ENCODE measurements around the gene PTPRZ1.

The PTPRZ1 gene

GRCh38 chr7:122072272-122072671, 199.3 kb downstream of the PTPRZ1 start:
- Histone ChIP-seq H3K4me3 (ENCODE audit: insufficient read depth, low read length, poor library complexity, severe bottlenecking) (no peak overlapping the region), H3K79me2 (ENCODE audit: insufficient read depth, low read length) (no peaks in the 10 kb centered on the region), H4K20me1 (ENCODE audit: low read depth, low read length) (no peaks in the 10 kb centered on the region), H3F3A (ENCODE audit: insufficient read depth) (no peaks in the 10 kb centered on the region), H3K36me3 (ENCODE audit: low read length) (no peaks in the 10 kb centered on the region), H3K9me2 (replicated peaks; ENCODE audit: insufficient read depth, low read length) (no peaks in the 10 kb centered on the region), H3K27me3 (ENCODE audit: low read length) (no peaks in the 10 kb centered on the region), H3K4me2 (ENCODE audit: low read depth, low read length, poor library complexity, severe bottlenecking) (no peak overlapping the region), H3K9ac (ENCODE audit: low read length) (no peak overlapping the region), H3K9me3 (ENCODE audit: insufficient read depth, low read length) (no peaks in the 10 kb centered on the region), H3K27ac (ENCODE audit: low read depth, low read length) (no peak overlapping the region), H2AFZ (ENCODE audit: low read depth, low read length, severe bottlenecking) (no peak overlapping the region)
- TF ChIP-seq, protein P1, sequence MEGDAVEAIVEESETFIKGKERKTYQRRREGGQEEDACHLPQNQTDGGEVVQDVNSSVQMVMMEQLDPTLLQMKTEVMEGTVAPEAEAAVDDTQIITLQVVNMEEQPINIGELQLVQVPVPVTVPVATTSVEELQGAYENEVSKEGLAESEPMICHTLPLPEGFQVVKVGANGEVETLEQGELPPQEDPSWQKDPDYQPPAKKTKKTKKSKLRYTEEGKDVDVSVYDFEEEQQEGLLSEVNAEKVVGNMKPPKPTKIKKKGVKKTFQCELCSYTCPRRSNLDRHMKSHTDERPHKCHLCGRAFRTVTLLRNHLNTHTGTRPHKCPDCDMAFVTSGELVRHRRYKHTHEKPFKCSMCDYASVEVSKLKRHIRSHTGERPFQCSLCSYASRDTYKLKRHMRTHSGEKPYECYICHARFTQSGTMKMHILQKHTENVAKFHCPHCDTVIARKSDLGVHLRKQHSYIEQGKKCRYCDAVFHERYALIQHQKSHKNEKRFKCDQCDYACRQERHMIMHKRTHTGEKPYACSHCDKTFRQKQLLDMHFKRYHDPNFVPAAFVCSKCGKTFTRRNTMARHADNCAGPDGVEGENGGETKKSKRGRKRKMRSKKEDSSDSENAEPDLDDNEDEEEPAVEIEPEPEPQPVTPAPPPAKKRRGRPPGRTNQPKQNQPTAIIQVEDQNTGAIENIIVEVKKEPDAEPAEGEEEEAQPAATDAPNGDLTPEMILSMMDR (IDR thresholded peaks at IDR 0.05; ENCODE audit: insufficient read depth, low read length, poor library complexity, severe bottlenecking) = no peak
- no peak for TF ChIP-seq EZH2phosphoT487 (conservative IDR thresholded peaks at IDR 0.05; ENCODE audit: low read length)

- H3K27me3 ChIP-seq (ENCODE audit: low read length) = no peaks in the 10 kb centered on the region
Observed at GRCh38 chr7:122072924-122073599, 200.1 kb downstream of the PTPRZ1 start.

GRCh38 chr7:122073635-122074034, 200.7 kb downstream of the PTPRZ1 start:
- no peak overlapping the region for H3K27ac ChIP-seq (ENCODE audit: low read depth, low read length)
- H3K36me3 ChIP-seq (ENCODE audit: low read length) = no peaks in the 10 kb centered on the region
- no peak overlapping the region for H3K9ac ChIP-seq (ENCODE audit: low read length)
- H3K27me3 ChIP-seq (ENCODE audit: low read length) = no peaks in the 10 kb centered on the region
- no peaks in the 10 kb centered on the region for H4K20me1 ChIP-seq (ENCODE audit: low read depth, low read length)
- H3F3A ChIP-seq (ENCODE audit: insufficient read depth) = no peaks in the 10 kb centered on the region
- no peaks in the 10 kb centered on the region for H3K9me3 ChIP-seq (ENCODE audit: insufficient read depth, low read length)
- H2AFZ ChIP-seq (ENCODE audit: low read depth, low read length, severe bottlenecking) = no peak overlapping the region
- H3K4me2 ChIP-seq (ENCODE audit: low read depth, low read length, poor library complexity, severe bottlenecking) = no peak overlapping the region
- no peaks in the 10 kb centered on the region for H3K9me2 ChIP-seq (replicated peaks; ENCODE audit: insufficient read depth, low read length)
- no peaks in the 10 kb centered on the region for H3K79me2 ChIP-seq (ENCODE audit: insufficient read depth, low read length)
- H3K4me3 ChIP-seq (ENCODE audit: insufficient read depth, low read length, poor library complexity, severe bottlenecking) = no peak overlapping the region
- TF ChIP-seq, protein P1 (IDR thresholded peaks at IDR 0.05; ENCODE audit: insufficient read depth, low read length, poor library complexity, severe bottlenecking) = no peak
- no peak for TF ChIP-seq EZH2phosphoT487 (conservative IDR thresholded peaks at IDR 0.05; ENCODE audit: low read length)

More at GRCh38 chr7:122072924-122073599, 200.1 kb downstream of the PTPRZ1 start:
- Histone ChIP-seq H3K27ac (ENCODE audit: low read depth, low read length) (no peak overlapping the region), H3K4me3 (ENCODE audit: insufficient read depth, low read length, poor library complexity, severe bottlenecking) (no peak overlapping the region), H3K9ac (ENCODE audit: low read length) (no peak overlapping the region), H3K4me2 (ENCODE audit: low read depth, low read length, poor library complexity, severe bottlenecking) (no peak overlapping the region), H3F3A (ENCODE audit: insufficient read depth) (no peaks in the 10 kb centered on the region), H2AFZ (ENCODE audit: low read depth, low read length, severe bottlenecking) (no peak overlapping the region), H3K9me2 (replicated peaks; ENCODE audit: insufficient read depth, low read length) (no peaks in the 10 kb centered on the region), H4K20me1 (ENCODE audit: low read depth, low read length) (no peaks in the 10 kb centered on the region), H3K79me2 (ENCODE audit: insufficient read depth, low read length) (no peaks in the 10 kb centered on the region), H3K9me3 (ENCODE audit: insufficient read depth, low read length) (no peaks in the 10 kb centered on the region), H3K36me3 (ENCODE audit: low read length) (no peaks in the 10 kb centered on the region)
- TF ChIP-seq EZH2phosphoT487 (conservative IDR thresholded peaks at IDR 0.05; ENCODE audit: low read length) = no peak
- TF ChIP-seq, protein P1 (IDR thresholded peaks at IDR 0.05; ENCODE audit: insufficient read depth, low read length, poor library complexity, severe bottlenecking) = no peak

All from SU-DHL-6 (cell line).